GM12878 (cell line): ENCODE measurements around the gene UBXN4. TPM values are rescaled to one million over a fixed set of nuclear protein-coding genes. Genes with fewer than 3 reads are reported as not detected.

ENCODE experiments used
- ATAC-seq: fragments of 200-7000 bp; cut with Tn5 transposase; 3 replicates; pipeline ENCODE4 v1.9.1; 2020; ENCODE audit warnings: mild to moderate bottlenecking, moderate library complexity
- BruUV-seq: library from RNA; stranded (reverse); fragments of 400-500 nt; replicated peaks from 2 replicates; lab custom pipeline; 2021; lab: Mats Ljungman, UMichigan
- CTCF ChIA-PET: fragments of 300-600 bp; sonication (Branson Sonifier 250); formaldehyde crosslinking; extraction: SDS; loops from one replicate; lab custom pipeline; 2021; ENCODE audit warnings: inconsistent platforms; lab: Yijun Ruan, JAX
- POLR2A ChIA-PET: fragments of 350-600 bp; formaldehyde crosslinking; extraction: SDS; loops from one replicate; lab custom pipeline; 2021; ENCODE audit warnings: inconsistent platforms; lab: Charles Lee
- RAD21 ChIA-PET: fragments of 300-600 bp; sonication (Branson Sonifier 250); formaldehyde crosslinking; loops from one replicate; lab custom pipeline; 2023; ENCODE audit warnings: antibody characterized with exemption; ENCODE audit not compliant: unreplicated experiment; lab: Charles Lee
- SMC1A ChIA-PET: fragments of 300-600 bp; sonication (Branson Sonifier 250); formaldehyde crosslinking; loops from one replicate; lab custom pipeline; 2023; ENCODE audit not compliant: unreplicated experiment, uncharacterized antibody; lab: Charles Lee
- DNase-seq: peaks from one replicate; pipeline ENCODE4 v3.0.0-alpha.2; 2011; ENCODE audit warnings: low read depth, low spot score
- FAIRE-seq: peaks from 3 replicates; lab custom pipeline; 2011; peaks lifted over from hg19 to GRCh38; lab: Jason Lieb, UNC
- H2AFZ ChIP-seq: 2 replicates; pipeline ENCODE4 v1.6.0; 2011; ENCODE audit warnings: low read depth, low read length, control low read depth; ENCODE audit not compliant: control insufficient read depth
- H3K27ac ChIP-seq: 2 replicates; pipeline ENCODE4 v1.5.1; 2011; ENCODE audit warnings: control low read depth; ENCODE audit not compliant: control insufficient read depth, insufficient read depth
- H3K27me3 ChIP-seq, 2 experiments: replicated peaks in 1 of 2; 2 replicates each; pipeline versions ENCODE4 v1.6.0 to v1.6.1; 2011; ENCODE audit warnings: low read length in 1 of 2; ENCODE audit not compliant: control insufficient read depth in 2 of 2, insufficient read depth in 2 of 2
- H3K36me3 ChIP-seq, 2 experiments: 2 replicates each; pipeline ENCODE4 v1.5.1; 2011; ENCODE audit warnings: low read length in 1 of 2; ENCODE audit not compliant: control insufficient read depth in 2 of 2, insufficient read depth in 2 of 2
- H3K4me1 ChIP-seq: 2 replicates; pipeline ENCODE4 v1.6.1; 2011; ENCODE audit warnings: mild to moderate bottlenecking, low read length, moderate library complexity, mixed read lengths; ENCODE audit not compliant: control insufficient read depth, insufficient read depth
- H3K4me2 ChIP-seq: 2 replicates; pipeline ENCODE4 v1.6.0; 2011; ENCODE audit warnings: control low read depth; ENCODE audit not compliant: control insufficient read depth, insufficient read depth
- H3K4me3 ChIP-seq: fragments of 200-600 bp; sonication (generic); 2 replicates; pipeline ENCODE4 v1.5.1; 2016
- H3K79me2 ChIP-seq: 2 replicates; pipeline ENCODE4 v1.6.0; 2011; ENCODE audit warnings: low read length; ENCODE audit not compliant: control insufficient read depth, insufficient read depth
- H3K9ac ChIP-seq: 2 replicates; pipeline ENCODE4 v1.8.0; 2011; ENCODE audit warnings: low read length, control low read depth, mixed read lengths; ENCODE audit not compliant: control insufficient read depth, insufficient read depth
- H3K9me3 ChIP-seq: replicated peaks from 3 replicates; pipeline ENCODE4 v1.5.1; 2011; ENCODE audit warnings: mild to moderate bottlenecking, low read length; ENCODE audit not compliant: control insufficient read depth, insufficient read depth
- H4K20me1 ChIP-seq: 2 replicates; pipeline ENCODE4 v1.6.0; 2011; ENCODE audit not compliant: control insufficient read depth, insufficient read depth
- CBX5 ChIP-seq: sonication (generic); IDR thresholded peaks from 2 replicates; pipeline ENCODE4 v1.6.1; 2016; ENCODE audit warnings: low read depth, moderate library complexity, mild to moderate bottlenecking, inconsistent platforms
- JUND ChIP-seq: IDR thresholded peaks from 2 replicates; pipeline ENCODE4 v1.6.1; 2012; ENCODE audit warnings: low read depth, mild to moderate bottlenecking, low read length, improper control_type of control experiment, moderate library complexity
- SIX5 ChIP-seq: IDR thresholded peaks from 2 replicates; pipeline ENCODE4 v1.6.1; 2011; ENCODE audit warnings: mild to moderate bottlenecking, low read depth, low read length, moderate library complexity; ENCODE audit not compliant: severe bottlenecking
- ZZZ3 ChIP-seq: IDR thresholded peaks from 2 replicates; pipeline ENCODE4 v1.6.1; 2011; ENCODE audit warnings: low read depth; ENCODE audit not compliant: control insufficient read depth, insufficient read length
- WGBS: methylation state at CpG from one replicate; pipeline ENCODE4 v1.1.6; 2016; ENCODE audit warnings: low lambda C conversion rate; ENCODE audit not compliant: insufficient replicate concordance, insufficient coverage; ENCODE audit errors: missing lambda C conversion rate; 5-methylcytosine and 5-hydroxymethylcytosine counted together
- in situ Hi-C: fragments of 300-500 bp; cut with MboI; formaldehyde crosslinking; loops from 9 replicates; pipeline ENCODE4 v1.14.3; 2018; ENCODE audit warnings: mixed read lengths
- intact Hi-C: fragments of 100-400 bp; cut with micrococcal nuclease; formaldehyde crosslinking; loops from one replicate; pipeline ENCODE4 v1.14.2; 2022; ENCODE audit not compliant: unreplicated experiment
- polyA plus RNA-seq, 11 experiments: library from polyadenylated mRNA; depleted of rRNA in 4 of 11; unstranded in 6 of 11; stranded (reverse) in 5 of 11; fragments of >200 nt; fragmentation: Nextera tagmentation in 4 of 11; fragmentation: Illumina TruSeq in 1 of 11; extraction: Ambion mirVana in 4 of 11; extraction: Trizol in 1 of 11; gene quantifications; 1 replicate in 1 of 11; 2 replicates in 10 of 11; pipeline versions ENCODE4 v1.2.1 to v1.2.3, GENCODE V29; 2011 to 2016; ENCODE audit warnings: inconsistent platforms in 2 of 11, missing spikeins in 2 of 11, low read depth in 1 of 11
- total RNA-seq, 4 experiments: library from RNA; depleted of rRNA in 3 of 4; stranded (reverse); fragments of >200 nt in 3 of 4; fragmentation: Illumina TruSeq in 1 of 4; extraction: Trizol in 1 of 4; gene quantifications; 2 replicates each; pipeline versions ENCODE4 v1.2.1 to v1.2.3, GENCODE V29; 2013 to 2021
- TF ChIP-seq, protein P1 (sequence below): fragments of 450-650 bp; conservative IDR thresholded peaks from 2 replicates; pipeline ENCODE4 v1.6.1; 2017; ENCODE audit warnings: mild to moderate bottlenecking, moderate library complexity
- TF ChIP-seq, protein P2 (sequence below): fragments of 450-650 bp; IDR thresholded peaks from 2 replicates; pipeline ENCODE4 v1.6.1; 2018; ENCODE audit warnings: mild to moderate bottlenecking, low read depth, moderate library complexity; ENCODE audit not compliant: partially characterized antibody

The UBXN4 gene
- total and polyA plus RNA-seq, 10 of the 15 experiments (the other 5 are each of a cell fraction or from before 2014, with no cell fraction given), result 52.6 to 133 (median 71.9) TPM

DNA sequence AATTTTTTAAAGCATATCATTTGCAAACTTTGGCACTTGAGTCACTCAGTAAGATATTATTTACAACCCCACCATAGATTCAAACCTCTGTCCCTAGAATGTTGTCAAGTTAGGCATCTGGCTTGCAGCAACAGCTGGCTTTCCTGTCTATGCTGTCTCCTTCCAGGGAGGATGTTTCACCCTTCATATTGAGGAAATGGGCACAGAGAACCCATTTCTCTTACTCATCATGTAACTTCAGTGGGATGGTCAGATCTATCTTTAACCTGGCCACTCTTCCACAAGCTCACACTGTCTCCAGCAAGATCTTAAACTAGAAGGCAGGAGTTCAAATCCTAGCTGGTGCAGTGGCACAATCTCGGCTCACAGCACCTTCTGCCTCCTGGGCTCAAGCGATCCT is 79.5 kb downstream of the UBXN4 start (continued):
- TF ChIP-seq SIX5, result no peak
- no peak for TF ChIP-seq ZZZ3
- TF ChIP-seq JUND, result no peak
- TF ChIP-seq, protein P1, sequence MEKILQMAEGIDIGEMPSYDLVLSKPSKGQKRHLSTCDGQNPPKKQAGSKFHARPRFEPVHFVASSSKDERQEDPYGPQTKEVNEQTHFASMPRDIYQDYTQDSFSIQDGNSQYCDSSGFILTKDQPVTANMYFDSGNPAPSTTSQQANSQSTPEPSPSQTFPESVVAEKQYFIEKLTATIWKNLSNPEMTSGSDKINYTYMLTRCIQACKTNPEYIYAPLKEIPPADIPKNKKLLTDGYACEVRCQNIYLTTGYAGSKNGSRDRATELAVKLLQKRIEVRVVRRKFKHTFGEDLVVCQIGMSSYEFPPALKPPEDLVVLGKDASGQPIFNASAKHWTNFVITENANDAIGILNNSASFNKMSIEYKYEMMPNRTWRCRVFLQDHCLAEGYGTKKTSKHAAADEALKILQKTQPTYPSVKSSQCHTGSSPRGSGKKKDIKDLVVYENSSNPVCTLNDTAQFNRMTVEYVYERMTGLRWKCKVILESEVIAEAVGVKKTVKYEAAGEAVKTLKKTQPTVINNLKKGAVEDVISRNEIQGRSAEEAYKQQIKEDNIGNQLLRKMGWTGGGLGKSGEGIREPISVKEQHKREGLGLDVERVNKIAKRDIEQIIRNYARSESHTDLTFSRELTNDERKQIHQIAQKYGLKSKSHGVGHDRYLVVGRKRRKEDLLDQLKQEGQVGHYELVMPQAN, result no peak

DNA sequence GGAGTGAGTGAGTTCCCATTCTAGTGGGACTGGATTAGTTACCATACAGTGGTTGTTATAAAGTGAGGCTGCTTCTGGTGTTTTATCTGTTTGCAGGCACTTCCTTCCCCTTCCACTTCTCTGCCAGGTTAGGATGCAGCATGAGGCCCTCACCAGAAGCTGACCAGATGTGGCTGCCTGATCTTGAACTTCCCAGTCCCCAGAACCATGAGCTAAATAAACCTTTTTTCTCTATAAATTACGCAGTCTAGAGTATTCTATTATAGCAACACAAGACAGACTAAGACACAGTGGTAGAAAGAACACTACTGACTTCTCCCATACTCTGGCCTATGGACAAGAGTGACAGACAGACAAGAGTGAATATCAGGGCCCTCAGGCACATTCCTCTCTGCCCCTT is 81.2 kb downstream of the UBXN4 start:
- DNase-seq, result no peak
- ChIA-PET CTCF (interaction anchor here (0.6 kb wide), 1 partner anchor 834 kb away, joined by 3 read pairs; no protein-coding TSS in a partner anchor), POLR2A (interaction anchor here (0.6 kb wide), 1 partner anchor 74 kb away, joined by 3 read pairs; no protein-coding TSS in a partner anchor), SMC1A (interaction anchor here (0.6 kb wide), 1 partner anchor 28 kb away, joined by 4 read pairs; no protein-coding TSS in a partner anchor), RAD21 (no interaction called here)
- H3K79me2 ChIP-seq, result peaks cover 5% of the 10 kb centered on the region; the same call in 1 of the 2 replicates
- H3K4me3 ChIP-seq, result no peak overlapping the region
- 95% methylated on average over 1 of the region's 1 CpG for WGBS
- no peak for ATAC-seq
- H3K36me3 ChIP-seq, result no peaks in the 10 kb centered on the region
- intact Hi-C loops, result no loop called here
- peaks cover 9% of the 10 kb centered on the region for H3K9me3 ChIP-seq
- peaks cover 46% of the 10 kb centered on the region for H3K4me1 ChIP-seq
- H3K27ac ChIP-seq, result no peak overlapping the region
- H2AFZ ChIP-seq, result no peak overlapping the region
- no peaks in the 10 kb centered on the region for H3K27me3 ChIP-seq
- FAIRE-seq, result no peak
- no peak overlapping the region for H3K9ac ChIP-seq
- H4K20me1 ChIP-seq, result no peaks in the 10 kb centered on the region
- H3K4me2 ChIP-seq, result no peak overlapping the region
- no TSS peak for BruUV-seq
- in situ Hi-C loops, result no loop called here
- 0 out of 2 replicates have a peak, but pooled peaks have one; percentile 46 for TF ChIP-seq CBX5
- TF ChIP-seq, protein P2, sequence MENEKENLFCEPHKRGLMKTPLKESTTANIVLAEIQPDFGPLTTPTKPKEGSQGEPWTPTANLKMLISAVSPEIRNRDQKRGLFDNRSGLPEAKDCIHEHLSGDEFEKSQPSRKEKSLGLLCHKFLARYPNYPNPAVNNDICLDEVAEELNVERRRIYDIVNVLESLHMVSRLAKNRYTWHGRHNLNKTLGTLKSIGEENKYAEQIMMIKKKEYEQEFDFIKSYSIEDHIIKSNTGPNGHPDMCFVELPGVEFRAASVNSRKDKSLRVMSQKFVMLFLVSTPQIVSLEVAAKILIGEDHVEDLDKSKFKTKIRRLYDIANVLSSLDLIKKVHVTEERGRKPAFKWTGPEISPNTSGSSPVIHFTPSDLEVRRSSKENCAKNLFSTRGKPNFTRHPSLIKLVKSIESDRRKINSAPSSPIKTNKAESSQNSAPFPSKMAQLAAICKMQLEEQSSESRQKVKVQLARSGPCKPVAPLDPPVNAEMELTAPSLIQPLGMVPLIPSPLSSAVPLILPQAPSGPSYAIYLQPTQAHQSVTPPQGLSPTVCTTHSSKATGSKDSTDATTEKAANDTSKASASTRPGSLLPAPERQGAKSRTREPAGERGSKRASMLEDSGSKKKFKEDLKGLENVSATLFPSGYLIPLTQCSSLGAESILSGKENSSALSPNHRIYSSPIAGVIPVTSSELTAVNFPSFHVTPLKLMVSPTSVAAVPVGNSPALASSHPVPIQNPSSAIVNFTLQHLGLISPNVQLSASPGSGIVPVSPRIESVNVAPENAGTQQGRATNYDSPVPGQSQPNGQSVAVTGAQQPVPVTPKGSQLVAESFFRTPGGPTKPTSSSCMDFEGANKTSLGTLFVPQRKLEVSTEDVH, result no peak
